H1 (cell line): Measurements from ENCODE around the gene PCSK4. TPM values are rescaled to one million over a fixed set of nuclear protein-coding genes. Genes with fewer than 3 reads are reported as not detected.

Source experiments
- CTCF ChIA-PET: fragments of 300-600 bp; sonication (Branson Sonifier 250); formaldehyde crosslinking; loops from one replicate; lab custom pipeline; 2021; ENCODE audit not compliant: partially characterized antibody; lab: Charles Lee
- POLR2A ChIA-PET: fragments of 300-600 bp; sonication (Branson Sonifier 250); formaldehyde crosslinking; loops from one replicate; lab custom pipeline; 2021; ENCODE audit warnings: inconsistent platforms; ENCODE audit not compliant: partially characterized antibody; lab: Charles Lee
- DNase-seq, 2 experiments: peaks; one replicate each; pipeline versions ENCODE4 v3.0.0 to v3.0.0-alpha.2; 2010 to 2022; ENCODE audit warnings: low spot score in 2 of 2, low read depth in 1 of 2, mixed read lengths in 1 of 2
- FAIRE-seq: peaks from 2 replicates; lab custom pipeline; 2011; peaks lifted over from hg19 to GRCh38; lab: Jason Lieb, UNC
- H2AFZ ChIP-seq: 2 replicates; pipeline ENCODE4 v1.8.1; 2012; ENCODE audit warnings: low read length, inconsistent platforms
- H2AK5ac ChIP-seq: 2 replicates; pipeline ENCODE4 v1.6.1; 2013; ENCODE audit warnings: low read depth, low read length
- H2BK120ac ChIP-seq: replicated peaks from 2 replicates; pipeline ENCODE3; 2013; ENCODE audit warnings: low read depth, low read length, inconsistent platforms
- H2BK12ac ChIP-seq: 2 replicates; pipeline ENCODE4 v1.6.1; 2013; ENCODE audit warnings: low read depth, low read length
- H2BK15ac ChIP-seq: 2 replicates; pipeline ENCODE4 v1.6.1; 2013; ENCODE audit warnings: low read length
- H2BK20ac ChIP-seq: 2 replicates; pipeline ENCODE4 v1.6.1; 2013; ENCODE audit warnings: low read length
- H2BK5ac ChIP-seq: 2 replicates; pipeline ENCODE4 v1.6.1; 2013; ENCODE audit warnings: low read depth, low read length
- H3K14ac ChIP-seq: 2 replicates; pipeline ENCODE4 v1.6.1; 2013; ENCODE audit warnings: inconsistent platforms; ENCODE audit not compliant: insufficient read length
- H3K18ac ChIP-seq: 2 replicates; pipeline ENCODE4 v1.6.1; 2013; ENCODE audit warnings: low read length; ENCODE audit errors: extremely low read depth
- H3K23ac ChIP-seq: 2 replicates; pipeline ENCODE4 v1.6.1; 2013; ENCODE audit warnings: inconsistent platforms; ENCODE audit not compliant: insufficient read length
- H3K23me2 ChIP-seq: 2 replicates; pipeline ENCODE4 v1.6.1; 2013; ENCODE audit warnings: low read depth, low read length
- H3K27ac ChIP-seq: 2 replicates; pipeline ENCODE4 v1.6.1; 2011; ENCODE audit warnings: low read depth, low read length, inconsistent platforms
- H3K27me3 ChIP-seq, 4 experiments: replicated peaks in 1 of 4; 1 replicate in 1 of 4; 2 replicates in 3 of 4; pipeline versions ENCODE4 v1.6.1 to v1.8.1; 2011 to 2013; ENCODE audit warnings: low read length in 3 of 4, mild to moderate bottlenecking in 3 of 4, inconsistent platforms in 2 of 4, mixed read lengths in 2 of 4, moderate library complexity in 1 of 4; ENCODE audit not compliant: control insufficient read depth in 3 of 4, insufficient read depth in 3 of 4; ENCODE audit errors: extremely low read depth in 1 of 4
- H3K36me3 ChIP-seq, 4 experiments: 2 replicates each; pipeline versions ENCODE4 v1.6.1 to v1.8.1; 2011 to 2013; ENCODE audit warnings: mild to moderate bottlenecking in 4 of 4, low read length in 3 of 4, moderate library complexity in 2 of 4, control low read depth in 1 of 4, inconsistent platforms in 1 of 4; ENCODE audit not compliant: insufficient read depth in 4 of 4, control insufficient read depth in 2 of 4
- H3K4ac ChIP-seq: replicated peaks from 2 replicates; pipeline ENCODE3; 2013; ENCODE audit warnings: low read length, low read depth, mixed read lengths, inconsistent platforms; ENCODE audit not compliant: insufficient read length
- H3K4me1 ChIP-seq, 4 experiments: replicated peaks in 1 of 4; 1 replicate in 1 of 4; 2 replicates in 3 of 4; pipeline versions ENCODE4 v1.6.1 to v1.8.1; 2011 to 2013; ENCODE audit warnings: low read length in 3 of 4, inconsistent platforms in 2 of 4, mixed read lengths in 1 of 4; ENCODE audit not compliant: insufficient read depth in 4 of 4, control insufficient read depth in 3 of 4
- H3K4me2 ChIP-seq, 2 experiments: 2 replicates each; pipeline versions ENCODE4 v1.6.1 to v1.8.1; 2011 to 2013; ENCODE audit warnings: low read depth in 2 of 2, low read length in 2 of 2, control low read depth in 1 of 2, inconsistent platforms in 1 of 2, mild to moderate bottlenecking in 1 of 2; ENCODE audit not compliant: insufficient read depth in 1 of 2
- H3K4me3 ChIP-seq, 4 experiments: fragments of 200-600, 300-600 bp in 1 of 4; sonication (generic), shearing (Covaris generic), sonication (Bioruptor Twin) in 1 of 4; 2 replicates each; pipeline versions ENCODE4 v1.5.1 to v1.8.1; 2011 to 2016; ENCODE audit warnings: low read length in 4 of 4, low read depth in 3 of 4, control low read depth in 2 of 4, inconsistent platforms in 2 of 4, mild to moderate bottlenecking in 2 of 4, mixed read lengths in 1 of 4, moderate library complexity in 1 of 4; ENCODE audit not compliant: insufficient read depth in 2 of 4; ENCODE audit errors: extremely low read depth in 1 of 4
- H3K56ac ChIP-seq: replicated peaks from 2 replicates; pipeline ENCODE3; 2013; ENCODE audit warnings: low read depth, mild to moderate bottlenecking, mixed read lengths, low read length, inconsistent platforms; ENCODE audit not compliant: insufficient read length
- H3K79me1 ChIP-seq: 2 replicates; pipeline ENCODE4 v1.6.1; 2013; ENCODE audit warnings: low read depth, low read length, control low read depth
- H3K79me2 ChIP-seq, 2 experiments: 2 replicates each; pipeline versions ENCODE4 v1.6.1 to v1.8.1; 2012 to 2013; ENCODE audit warnings: low read length in 2 of 2, mild to moderate bottlenecking in 2 of 2, inconsistent platforms in 1 of 2; ENCODE audit not compliant: insufficient read depth in 2 of 2, control insufficient read depth in 1 of 2
- H3K9ac ChIP-seq, 4 experiments: replicated peaks in 1 of 4; 1 replicate in 1 of 4; 2 replicates in 3 of 4; pipeline versions ENCODE4 v1.6.1 to v1.8.1; 2011 to 2013; ENCODE audit warnings: low read depth in 3 of 4, low read length in 3 of 4, control low read depth in 2 of 4, mild to moderate bottlenecking in 2 of 4, moderate library complexity in 2 of 4, inconsistent platforms in 1 of 4; ENCODE audit errors: extremely low read depth in 1 of 4
- H3K9me3 ChIP-seq, 2 experiments: 2 replicates each; pipeline versions ENCODE4 v1.6.1 to v1.8.1; 2012 to 2013; ENCODE audit warnings: mild to moderate bottlenecking in 2 of 2, moderate library complexity in 2 of 2, control low read depth in 1 of 2, inconsistent platforms in 1 of 2, low read depth in 1 of 2, low read length in 1 of 2, mixed read lengths in 1 of 2; ENCODE audit not compliant: insufficient read depth in 2 of 2
- H4K20me1 ChIP-seq, 2 experiments: replicated peaks in 1 of 2; 2 replicates each; pipeline versions ENCODE3 to v1.8.1; 2011 to 2013; ENCODE audit warnings: inconsistent platforms in 2 of 2, low read length in 2 of 2, mild to moderate bottlenecking in 1 of 2; ENCODE audit not compliant: insufficient read depth in 2 of 2, control insufficient read depth in 1 of 2
- H4K5ac ChIP-seq: 2 replicates; pipeline ENCODE4 v1.6.1; 2013; ENCODE audit warnings: low read length, low read depth, mixed read lengths, inconsistent platforms; ENCODE audit not compliant: insufficient read length
- H4K8ac ChIP-seq: 2 replicates; pipeline ENCODE4 v1.8.0; 2013; ENCODE audit warnings: mild to moderate bottlenecking, moderate library complexity, low read length, inconsistent platforms; ENCODE audit not compliant: insufficient read depth; ENCODE audit errors: extremely low read depth
- H4K91ac ChIP-seq: replicated peaks from 2 replicates; pipeline ENCODE3; 2013; ENCODE audit warnings: low read length, mixed read lengths, inconsistent platforms; ENCODE audit not compliant: insufficient read length
- KDM1A ChIP-seq: fragments of 200-600, 300-600 bp; sonication (generic); IDR thresholded peaks from 2 replicates; pipeline ENCODE4 v1.7.1; 2016; ENCODE audit warnings: mild to moderate bottlenecking, low read length, borderline replicate concordance
- WGBS, 2 experiments: shearing (Covaris generic) in 1 of 2; methylation state at CpG; one replicate each; pipeline versions ENCODE4 v1.1.6 to v1.1.7; 2013 to 2015; ENCODE audit warnings: low lambda C conversion rate in 2 of 2, mixed read lengths in 2 of 2, inconsistent platforms in 1 of 2, low coverage in 1 of 2, missing lambda C conversion rate in 1 of 2; ENCODE audit not compliant: insufficient replicate concordance in 2 of 2, insufficient coverage in 1 of 2, insufficient read length in 1 of 2; ENCODE audit errors: extremely low coverage in 1 of 2, missing lambda C conversion rate in 1 of 2; 5-methylcytosine and 5-hydroxymethylcytosine counted together
- polyA plus RNA-seq, 7 experiments: library from polyadenylated mRNA; depleted of rRNA in 3 of 7; stranded (reverse) in 5 of 7; unstranded in 2 of 7; fragments of >200 nt in 5 of 7; fragments of 200-250 nt in 2 of 7; gene quantifications; 1 replicate in 5 of 7; 2 replicates in 1 of 7; 4 replicates in 1 of 7; pipeline versions ENCODE4 v1.2.1 to v1.2.3, GENCODE V29; 2011 to 2013; ENCODE audit warnings: missing spikeins in 2 of 7, mixed read lengths in 2 of 7
- total RNA-seq: library from RNA; stranded (reverse); fragmentation: NEBNext Ultra II Directional; extraction: Animal tissue kit (Norgen Biotek cat#: 25700); gene quantifications from 2 replicates; pipeline ENCODE4 v1.2.1, GENCODE V29; 2021

Gene PCSK4
- total and polyA plus RNA-seq, 2 of the 8 experiments (the other 6 are each of a cell fraction or from before 2014, with no cell fraction given), result 9.8 to 10.7 TPM

- CTCF ChIA-PET, result interaction anchor here (0.6 to 1.7 kb wide), 2 partner anchors 21 to 648 kb away, joined by 3 read pairs; no protein-coding TSS in a partner anchor
- Histone ChIP-seq H3K4me3 (no peak overlapping the region), H3K23ac (no peak overlapping the region), H3K4me2 (no peak overlapping the region), H2AFZ (no peak overlapping the region), H2BK20ac (no peak overlapping the region), H2BK15ac (no peak overlapping the region), H2BK5ac (no peak overlapping the region; the same call in 1 of the 2 replicates), H3K9me3 (no peaks in the 10 kb centered on the region), H4K20me1 (no peaks in the 10 kb centered on the region), H3K56ac (no peak overlapping the region), H4K5ac (no peak overlapping the region), H4K91ac (no peak overlapping the region), H3K79me1 (no peaks in the 10 kb centered on the region), H3K4me1 (peaks cover 0 to 5% (median 2%) of the 10 kb centered on the region in 4 experiments; a peak in 4 of 7 replicates), H4K8ac (no peak overlapping the region), H2BK120ac (no peak overlapping the region), H3K23me2 (peaks cover 5% of the 10 kb centered on the region; the same call in 1 of the 2 replicates), H3K79me2 (no peaks in the 10 kb centered on the region), H3K27ac (no peak overlapping the region), H3K14ac (no peak overlapping the region), H3K4ac (no peak overlapping the region), H3K27me3 (peaks cover 3 to 9% (median 6%) of the 10 kb centered on the region in 4 experiments; a peak in 6 of 7 replicates), H3K9ac (no peak overlapping the region), H3K36me3 (no peaks in the 10 kb centered on the region), H2BK12ac (no peak overlapping the region), H3K18ac (no peak overlapping the region), H2AK5ac (no peak overlapping the region)
- TF ChIP-seq KDM1A, result no peak
- FAIRE-seq, result no peak
- POLR2A ChIA-PET, result interaction anchor here (0.5 to 1.5 kb wide), 3 partner anchors 18 to 51 kb away, joined by 3 read pairs; no protein-coding TSS in a partner anchor
- no peak for DNase-seq
- 91% methylated on average over 36 of the region's 56 CpGs; no CpG with 5 or more reads in 1 of the 2 experiments for WGBS, 2 experiments
These were observed 3.2 kb downstream of the PCSK4 start for GRCh38 chr19:1486720-1487575.
